Measurements from ENCODE around the gene VSIR. TPM values are rescaled to one million over a fixed set of nuclear protein-coding genes. Genes with fewer than 3 reads are reported as not detected.

Gene VSIR
- total RNA-seq, 4 donors from 2014 or later, result 54.1 to 120 (median 84.7) TPM

GRCh38 chr10:71752391-71753090, 20.8 kb downstream of the VSIR start:
- TF ChIP-seq CTCF (IDR thresholded peaks at IDR 0.05; ENCODE audit: low read depth), result no peak

GRCh38 chr10:71751515-71752224, 21.6 kb downstream of the VSIR start:
- TF ChIP-seq CTCF (IDR thresholded peaks at IDR 0.05; ENCODE audit: low read depth), result no peak

- TF ChIP-seq CTCF (IDR thresholded peaks at IDR 0.05; ENCODE audit: low read depth), result no peak
Measured at GRCh38 chr10:71750986-71751385, 22.3 kb downstream of the VSIR start.

GRCh38 chr10:71750124-71750841, 23.0 kb downstream of the VSIR start:
- no peak for TF ChIP-seq CTCF (IDR thresholded peaks at IDR 0.05; ENCODE audit: low read depth)

GRCh38 chr10:71749396-71749795, 23.9 kb downstream of the VSIR start:
- TF ChIP-seq CTCF (IDR thresholded peaks at IDR 0.05; ENCODE audit: low read depth), result no peak

- no peak for TF ChIP-seq CTCF (IDR thresholded peaks at IDR 0.05; ENCODE audit: low read depth)
Measured at GRCh38 chr10:71748671-71749191, 24.6 kb downstream of the VSIR start.

Data from subcutaneous adipose tissue (tissue), 4 donors.